GM21381 (cell line): Measurements from ENCODE around the gene GPR17.

Experiments
- ATAC-seq: cut with Tn5 transposase; IDR thresholded peaks from one replicate; pipeline ENCODE4 v1.9.1; 2021; ENCODE audit warnings: mild to moderate bottlenecking, moderate library complexity; ENCODE audit not compliant: unreplicated experiment

The GPR17 gene

DNA sequence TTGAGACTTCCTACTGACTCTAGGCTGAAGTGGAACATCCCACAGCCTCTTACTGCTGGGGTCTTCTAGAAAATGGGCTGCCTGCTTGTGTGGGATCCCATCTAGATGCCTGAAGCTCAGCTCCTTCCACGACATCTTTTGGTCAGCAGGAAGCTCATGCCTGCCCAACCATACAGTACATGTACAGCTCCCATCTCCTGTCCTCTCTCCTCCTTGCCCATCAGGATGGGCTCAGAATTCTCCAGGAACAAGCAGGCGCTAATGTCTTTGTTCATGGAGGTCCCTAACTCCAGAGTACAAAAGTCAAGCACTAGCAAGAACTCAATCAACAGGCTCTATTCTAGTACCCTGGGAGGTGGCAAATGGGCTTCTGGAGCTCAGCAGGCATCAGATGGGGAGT lies 31.7 kb upstream of the GPR17 start:
- ATAC-seq = no peak

DNA sequence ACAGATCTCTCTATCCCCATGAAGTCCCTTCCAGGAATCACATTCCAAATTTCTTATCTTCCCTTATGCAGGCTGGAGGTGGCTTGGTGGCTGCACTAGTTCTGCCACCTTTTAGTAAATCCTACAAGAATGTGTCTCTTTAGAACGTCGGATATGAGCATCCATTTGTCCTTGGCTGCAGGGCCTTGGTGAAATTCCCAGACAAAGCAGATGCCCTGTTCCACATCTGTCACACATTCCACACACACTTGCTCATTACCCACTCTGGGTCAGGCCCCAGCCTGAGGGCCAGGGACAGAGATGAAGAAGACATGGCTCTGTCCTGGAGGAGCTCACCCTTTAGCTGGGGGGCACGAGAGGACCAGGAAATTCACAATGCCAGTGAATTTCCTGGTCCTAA lies 31.2 kb upstream of the GPR17 start:
- ATAC-seq = no peak

- no peak for ATAC-seq
Observed at GRCh38 chr2:127615511-127616166, 30.3 kb upstream of the GPR17 start.

DNA sequence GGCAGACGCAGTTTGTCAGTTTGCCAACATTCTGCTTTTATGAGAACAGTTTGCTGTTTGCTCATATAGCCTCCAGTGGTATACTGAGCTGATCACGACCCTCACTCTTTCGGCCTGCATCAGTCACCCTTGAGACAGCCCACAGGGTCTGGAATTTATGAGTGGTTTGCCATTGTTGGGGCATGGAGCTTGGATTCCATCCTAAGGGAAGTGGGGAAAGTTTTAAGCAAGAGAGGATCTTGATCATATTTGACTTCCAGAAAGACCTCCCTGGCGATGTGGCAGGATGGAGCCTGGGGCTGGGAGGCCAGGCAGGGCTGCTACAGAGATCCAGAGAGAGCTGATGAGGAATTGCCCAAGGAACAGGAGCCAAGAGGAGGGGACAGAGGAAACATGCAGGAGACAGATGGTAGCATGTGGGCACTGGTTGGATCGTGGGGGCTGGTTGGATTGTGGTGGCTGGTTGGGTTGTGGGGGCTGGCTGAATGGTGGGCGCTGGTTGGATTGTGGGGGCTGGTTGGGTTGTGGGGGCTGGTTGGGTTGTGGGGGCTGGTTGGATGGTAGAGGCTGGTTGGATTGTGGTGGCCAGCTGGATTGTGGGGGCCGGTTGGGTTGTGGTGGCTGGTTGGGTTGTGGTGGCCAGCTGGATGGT lies 27.3 kb upstream of the GPR17 start:
- no peak for ATAC-seq

DNA sequence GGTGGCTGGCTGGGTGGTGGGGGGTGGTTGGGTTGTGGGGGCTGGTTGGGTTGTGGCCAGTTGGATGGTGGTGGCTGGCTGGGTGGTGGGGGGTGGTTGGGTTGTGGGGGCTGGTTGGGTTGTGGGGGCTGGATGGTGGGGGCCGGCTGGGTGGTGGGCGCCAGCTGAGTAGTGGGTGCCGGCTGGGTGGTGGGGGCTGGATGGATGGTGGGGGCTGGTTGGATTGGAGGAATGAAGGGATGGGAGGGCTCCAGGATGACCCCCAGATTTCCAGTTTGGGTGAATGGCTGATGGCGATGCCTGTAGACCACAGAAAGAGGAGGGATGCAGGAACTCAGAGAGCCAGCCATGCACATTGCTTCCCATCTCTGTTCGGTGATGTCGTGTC lies 26.8 kb upstream of the GPR17 start:
- ATAC-seq = no peak

DNA sequence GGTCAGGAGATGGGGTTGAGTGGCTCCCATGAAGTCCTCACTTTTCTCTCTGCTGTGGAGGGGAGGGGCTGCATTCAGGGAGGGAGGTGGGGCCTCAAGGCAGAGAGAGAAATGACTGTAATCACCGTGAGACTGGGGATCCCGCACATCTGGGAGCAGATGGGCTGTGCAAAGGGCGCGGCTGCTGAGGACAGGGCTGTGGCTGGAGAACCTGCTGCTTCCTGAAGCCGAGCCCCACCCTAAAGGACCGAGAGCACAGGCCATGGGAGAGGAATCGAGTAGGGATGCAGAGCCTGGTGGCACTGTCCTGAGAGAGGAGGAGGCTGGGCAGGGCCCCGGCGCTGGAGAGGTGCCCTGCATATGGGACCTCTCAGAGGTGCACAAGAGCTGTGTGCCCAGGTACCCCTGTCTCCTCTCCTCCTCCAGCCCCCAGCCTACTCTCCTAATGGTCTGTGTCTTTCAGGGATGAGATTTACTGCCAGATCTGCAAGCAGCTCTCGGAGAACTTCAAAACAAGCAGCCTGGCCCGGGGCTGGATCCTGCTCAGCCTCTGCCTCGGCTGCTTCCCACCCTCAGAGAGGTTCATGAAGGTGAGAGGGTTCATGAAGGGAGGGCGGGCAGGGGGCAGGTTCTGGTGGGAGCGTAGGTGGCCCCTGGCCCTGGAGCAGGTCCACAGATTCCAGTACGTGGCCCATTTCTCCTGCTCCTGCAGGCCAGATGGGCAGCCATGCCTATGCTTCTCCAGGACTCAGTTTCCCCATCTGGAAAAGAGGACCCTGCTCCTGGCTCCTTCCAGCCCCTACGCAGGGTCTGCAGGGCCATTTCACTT lies 25.9 kb upstream of the GPR17 start:
- ATAC-seq = no peak

DNA sequence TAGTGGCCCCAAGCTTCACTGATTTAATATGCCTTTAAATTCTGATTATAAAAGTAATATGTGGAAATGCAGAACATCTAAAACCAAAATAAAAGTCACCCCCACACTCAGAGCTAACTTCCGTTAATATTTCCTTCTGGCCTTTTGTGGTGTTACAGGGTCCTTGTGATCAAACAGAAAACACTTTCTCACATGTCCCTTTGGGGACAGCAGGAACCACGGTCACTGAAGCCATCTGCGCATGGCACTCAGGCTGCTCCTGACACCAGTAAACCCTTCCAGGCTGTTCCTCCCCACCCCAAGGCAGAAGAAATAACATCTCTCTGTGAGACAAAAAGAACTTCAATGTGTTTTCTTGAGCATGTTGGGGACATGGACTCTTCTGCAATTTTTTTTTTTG lies 25.1 kb upstream of the GPR17 start:
- no peak for ATAC-seq

- no peak for ATAC-seq
Observed at GRCh38 chr2:127621981-127622431, 23.9 kb upstream of the GPR17 start.

DNA sequence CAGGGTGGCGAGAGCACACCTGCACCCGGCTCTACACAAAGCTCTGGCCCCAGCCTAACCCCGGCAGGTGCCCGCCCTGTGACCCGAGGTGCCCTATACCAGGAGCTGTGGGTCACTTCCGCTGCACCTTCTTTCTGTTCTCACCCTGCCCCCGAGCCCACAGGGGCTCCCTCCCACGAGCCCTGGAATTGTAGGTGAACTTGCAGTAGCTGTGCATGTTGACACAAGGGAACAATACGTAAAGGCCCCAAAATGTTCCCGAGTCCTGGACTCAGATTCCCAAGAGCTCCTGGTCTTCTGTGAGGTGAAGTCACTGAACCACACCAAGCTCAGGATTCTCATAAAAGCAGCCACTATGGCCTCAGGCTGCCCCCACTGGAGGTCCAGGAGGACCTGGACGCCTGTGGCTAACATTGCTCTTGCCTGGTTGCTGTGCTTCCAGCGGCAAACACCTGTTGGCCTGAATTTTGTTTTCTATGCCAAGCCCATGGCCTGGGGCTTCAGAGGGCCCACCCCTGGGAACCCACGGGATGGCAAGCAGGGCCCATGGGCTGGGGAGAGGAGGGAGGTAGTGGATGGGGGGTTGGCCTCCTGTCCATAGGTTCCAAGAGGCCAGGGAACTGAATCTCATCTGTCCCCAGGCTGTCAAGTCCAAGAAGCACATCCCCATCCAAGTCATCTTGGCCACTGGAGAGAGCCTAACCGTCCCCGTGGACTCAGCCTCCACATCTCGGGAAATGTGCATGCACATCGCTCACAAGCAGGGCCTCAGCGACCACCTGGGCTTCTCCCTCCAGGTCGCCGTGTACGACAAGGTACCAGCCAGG lies 23.2 kb upstream of the GPR17 start:
- ATAC-seq = no peak

DNA sequence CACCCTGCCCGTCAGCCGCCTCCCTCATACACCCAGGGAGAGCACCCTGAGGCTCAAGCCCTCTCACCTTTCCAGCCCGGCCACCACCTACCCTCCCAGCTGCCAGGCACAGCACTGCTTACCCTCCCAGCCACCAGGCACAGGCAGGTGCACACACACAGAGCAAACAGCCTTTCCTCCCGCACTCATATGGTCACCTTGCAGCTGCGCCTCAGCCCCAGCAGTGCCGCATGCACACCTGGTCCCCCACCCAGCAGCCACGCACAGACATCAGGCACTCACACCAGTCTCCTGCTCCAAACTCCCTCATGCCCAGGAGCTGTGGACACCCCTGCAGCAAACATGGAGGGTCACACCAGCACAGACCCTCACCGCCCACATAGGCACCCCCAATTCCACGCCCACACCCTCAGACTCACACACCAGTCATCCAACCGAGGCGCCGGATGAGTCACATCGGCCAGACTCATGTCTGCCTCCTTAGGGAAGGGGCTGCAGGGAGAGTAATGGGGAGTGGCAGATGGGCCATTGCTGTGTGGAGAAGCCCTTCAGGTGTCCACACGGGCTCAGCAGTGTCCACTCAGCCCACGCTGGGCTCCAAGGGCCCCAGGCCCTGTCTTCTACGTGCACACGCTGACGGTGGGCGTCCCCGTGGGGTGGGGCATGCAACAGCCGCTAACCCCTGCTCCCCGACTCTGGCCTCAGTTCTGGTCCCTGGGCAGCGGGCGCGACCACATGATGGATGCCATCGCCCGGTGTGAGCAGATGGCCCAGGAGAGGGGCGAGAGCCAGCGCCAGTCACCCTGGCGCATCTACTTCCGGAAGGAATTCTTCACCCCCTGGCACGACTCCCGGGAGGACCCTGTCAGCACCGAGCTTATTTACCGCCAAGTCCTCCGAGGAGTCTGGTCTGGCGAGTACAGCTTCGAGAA lies 22.3 kb upstream of the GPR17 start:
- ATAC-seq = no peak

- ATAC-seq = no peak
Observed at GRCh38 chr2:127624320-127624755, 21.6 kb upstream of the GPR17 start.

DNA sequence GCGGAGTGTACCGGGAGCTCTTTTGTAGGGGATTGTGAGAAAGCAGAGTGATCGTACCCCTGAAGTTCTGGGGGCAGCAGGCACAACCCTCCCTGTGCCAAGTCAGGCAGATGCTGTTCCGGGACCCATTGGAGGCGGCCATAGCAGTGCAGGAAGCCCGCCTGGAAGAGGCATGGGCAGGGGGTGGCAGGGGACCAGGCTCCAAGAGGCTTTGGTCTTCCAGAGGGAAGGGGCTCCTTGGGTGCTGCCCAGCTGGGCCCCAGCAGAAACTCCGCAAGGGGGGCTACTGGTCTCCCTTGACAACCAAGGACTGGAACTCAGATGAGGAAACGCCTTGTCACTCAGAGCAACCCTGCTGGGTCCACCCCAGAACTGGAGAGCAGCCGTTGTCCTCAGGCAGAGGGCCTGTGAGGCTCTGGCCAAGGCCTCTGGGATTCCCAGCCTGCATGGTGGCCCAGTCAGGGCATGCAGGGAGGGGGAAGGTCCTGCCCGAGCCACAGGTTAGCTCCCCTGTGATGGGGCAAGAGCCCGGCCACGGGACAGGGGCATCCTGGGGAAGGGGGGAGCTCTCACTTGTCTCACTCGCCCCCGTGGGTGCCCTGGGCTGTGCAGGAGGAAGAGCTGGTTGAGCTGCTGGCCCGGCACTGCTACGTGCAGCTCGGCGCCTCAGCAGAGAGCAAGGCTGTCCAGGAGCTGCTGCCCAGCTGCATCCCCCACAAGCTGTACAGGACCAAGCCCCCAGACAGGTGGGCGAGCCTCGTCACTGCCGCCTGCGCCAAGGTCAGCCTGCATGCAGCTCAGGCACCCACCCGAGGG lies 21.0 kb upstream of the GPR17 start:
- ATAC-seq = no peak

GRCh38 chr2:127625572-127625951 lies 20.4 kb upstream of the GPR17 start:
- no peak for ATAC-seq

DNA sequence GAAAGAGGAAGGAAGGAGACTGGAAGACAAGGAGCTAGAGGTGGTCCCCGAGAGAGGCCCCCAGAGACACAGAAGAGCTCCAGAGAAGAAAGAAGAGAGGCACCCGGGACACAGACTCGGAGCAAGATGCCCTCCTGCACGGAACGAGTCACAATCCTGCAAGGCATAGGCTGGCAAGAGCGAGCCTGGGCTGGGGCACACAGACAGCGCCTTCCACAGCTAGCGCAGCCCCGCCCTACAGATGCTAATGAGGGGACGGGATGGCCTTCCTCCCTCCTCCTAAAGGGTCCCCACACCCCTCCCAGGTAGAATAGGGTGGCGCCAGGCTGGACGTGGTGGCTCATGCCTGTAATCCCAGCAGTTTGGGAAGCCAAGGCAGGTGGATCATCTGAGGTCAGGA lies 19.8 kb upstream of the GPR17 start:
- ATAC-seq = no peak

DNA sequence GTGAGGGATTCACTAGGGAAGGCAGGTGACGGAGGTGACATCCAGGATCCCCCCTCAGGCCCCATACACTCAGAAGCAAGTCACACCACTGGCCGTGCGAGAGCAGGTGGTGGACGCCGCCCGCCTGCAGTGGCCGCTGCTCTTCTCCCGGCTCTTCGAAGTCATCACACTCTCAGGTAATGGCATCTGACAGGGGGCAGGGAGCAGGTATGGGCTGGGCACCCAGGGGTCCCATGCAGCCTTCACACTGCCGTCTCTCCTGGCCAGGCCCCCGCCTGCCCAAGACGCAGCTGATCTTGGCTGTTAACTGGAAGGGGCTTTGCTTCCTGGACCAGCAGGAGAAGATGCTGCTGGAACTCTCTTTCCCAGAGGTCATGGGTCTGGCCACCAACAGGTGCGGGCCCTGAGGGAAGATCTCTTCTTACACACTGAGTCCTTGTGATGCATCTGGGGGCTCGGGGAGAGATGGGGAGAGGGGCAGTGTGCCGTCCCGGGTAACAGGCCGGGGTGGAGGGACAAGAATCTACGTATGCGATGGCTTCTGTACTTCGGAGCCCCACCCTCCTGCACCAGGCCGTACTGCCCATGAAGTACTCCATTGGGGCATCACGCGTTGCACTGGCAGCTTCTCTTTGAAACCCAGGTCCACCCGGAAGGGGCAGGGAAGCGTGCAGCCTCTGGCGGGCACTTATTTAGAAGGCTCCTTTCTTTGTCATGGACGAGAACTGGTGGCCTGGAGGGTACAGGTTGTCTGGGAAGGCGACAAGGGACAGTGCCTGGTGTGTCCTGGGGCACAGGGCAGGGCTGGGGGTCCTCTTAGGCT lies 18.8 kb upstream of the GPR17 start:
- ATAC-seq = no peak

- ATAC-seq = no peak
Observed at GRCh38 chr2:127627740-127628571, 18.0 kb upstream of the GPR17 start.
